GM06990 (cell line): ENCODE data around the gene TRIM60.

Experiments
- DNase-seq: peaks from one replicate; pipeline ENCODE4 v3.0.0-alpha.2; 2011; ENCODE audit not compliant: insufficient read length; ENCODE audit errors: extremely low read depth
- H3K27me3 ChIP-seq: replicated peaks from 2 replicates; pipeline ENCODE4 v1.6.0; 2011; ENCODE audit warnings: low read length; ENCODE audit not compliant: control insufficient read depth, insufficient read depth
- H3K36me3 ChIP-seq: 2 replicates; pipeline ENCODE4 v1.5.1; 2011; ENCODE audit warnings: low read length; ENCODE audit not compliant: control insufficient read depth, insufficient read depth
- H3K4me3 ChIP-seq: replicated peaks from 2 replicates; pipeline ENCODE4 v1.5.1; 2011; ENCODE audit warnings: low read depth, mild to moderate bottlenecking, control low read depth, low read length
- TF ChIP-seq, protein P1 (sequence below): IDR thresholded peaks from 2 replicates; pipeline ENCODE4 v1.5.1; 2011; ENCODE audit warnings: low read length, control low read depth, mild to moderate bottlenecking, inconsistent platforms; ENCODE audit not compliant: insufficient read depth, poor library complexity, severe bottlenecking

Gene TRIM60

DNA sequence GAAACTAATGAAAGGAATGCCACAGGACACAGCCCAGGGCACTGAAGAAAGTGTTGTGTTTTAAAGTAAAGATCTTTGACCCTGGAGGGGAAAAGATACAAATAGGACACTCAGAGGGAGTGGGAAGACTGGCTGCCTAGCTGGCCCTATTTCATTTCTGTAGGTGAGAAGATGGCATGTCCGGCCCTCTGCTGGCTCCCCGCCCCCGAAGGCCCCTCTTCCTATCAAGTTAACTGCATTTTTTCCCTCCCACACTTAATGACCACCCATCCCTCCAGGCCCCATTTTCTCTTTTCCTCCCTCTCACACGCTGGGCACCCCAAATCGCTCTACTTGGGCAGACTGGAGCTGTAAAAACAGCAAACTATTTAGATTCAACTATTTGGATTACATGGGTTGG is 16.4 kb downstream of the TRIM60 start:
- Histone ChIP-seq H3K36me3 (no peaks in the 10 kb centered on the region), H3K27me3 (no peaks in the 10 kb centered on the region), H3K4me3 (no peak overlapping the region)
- TF ChIP-seq, protein P1, sequence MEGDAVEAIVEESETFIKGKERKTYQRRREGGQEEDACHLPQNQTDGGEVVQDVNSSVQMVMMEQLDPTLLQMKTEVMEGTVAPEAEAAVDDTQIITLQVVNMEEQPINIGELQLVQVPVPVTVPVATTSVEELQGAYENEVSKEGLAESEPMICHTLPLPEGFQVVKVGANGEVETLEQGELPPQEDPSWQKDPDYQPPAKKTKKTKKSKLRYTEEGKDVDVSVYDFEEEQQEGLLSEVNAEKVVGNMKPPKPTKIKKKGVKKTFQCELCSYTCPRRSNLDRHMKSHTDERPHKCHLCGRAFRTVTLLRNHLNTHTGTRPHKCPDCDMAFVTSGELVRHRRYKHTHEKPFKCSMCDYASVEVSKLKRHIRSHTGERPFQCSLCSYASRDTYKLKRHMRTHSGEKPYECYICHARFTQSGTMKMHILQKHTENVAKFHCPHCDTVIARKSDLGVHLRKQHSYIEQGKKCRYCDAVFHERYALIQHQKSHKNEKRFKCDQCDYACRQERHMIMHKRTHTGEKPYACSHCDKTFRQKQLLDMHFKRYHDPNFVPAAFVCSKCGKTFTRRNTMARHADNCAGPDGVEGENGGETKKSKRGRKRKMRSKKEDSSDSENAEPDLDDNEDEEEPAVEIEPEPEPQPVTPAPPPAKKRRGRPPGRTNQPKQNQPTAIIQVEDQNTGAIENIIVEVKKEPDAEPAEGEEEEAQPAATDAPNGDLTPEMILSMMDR, result no peak
- no peak for DNase-seq

DNA sequence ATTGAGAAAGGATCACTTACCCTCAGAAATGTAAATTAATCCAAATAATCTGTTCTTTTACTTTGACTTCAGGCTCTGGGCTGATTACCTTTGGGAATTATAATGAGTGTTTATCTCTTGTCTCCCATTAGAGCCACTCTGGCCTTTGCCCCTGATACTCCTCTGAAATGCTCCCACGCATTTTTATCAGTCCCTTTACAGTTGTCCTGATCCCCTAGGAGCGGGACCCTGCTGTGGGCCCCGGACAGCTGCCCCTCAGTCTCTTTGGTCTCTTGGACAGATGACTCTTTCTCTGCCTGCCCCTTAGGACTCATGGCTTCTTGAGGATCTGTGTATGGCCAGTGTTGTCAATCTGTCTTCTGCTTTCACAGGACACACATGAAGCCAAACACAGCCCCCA is 20.8 kb downstream of the TRIM60 start:
- Histone ChIP-seq H3K27me3 (no peaks in the 10 kb centered on the region), H3K4me3 (no peak overlapping the region), H3K36me3 (no peaks in the 10 kb centered on the region)
- no peak for DNase-seq
- TF ChIP-seq, protein P1, result no peak

GRCh38 chr4:165053645-165054044 is 21.8 kb downstream of the TRIM60 start, which contains the start of gene TRIM75:
Gene TRIM75 (plus strand): TSS chr4:165053866. CDS start chr4:165059148, 5,282 bp downstream.
- no peak within 1 kb of the TSS for H3K4me3 ChIP-seq
- no peaks in the 10 kb centered on the region for H3K36me3 ChIP-seq
- no peak for DNase-seq
- TF ChIP-seq, protein P1, result no peak
- H3K27me3 ChIP-seq, result no peaks in the 10 kb centered on the region

- DNase-seq, result no peak
- no peaks in the 10 kb centered on the region for H3K27me3 ChIP-seq
- no peak overlapping the region for H3K4me3 ChIP-seq
- no peaks in the 10 kb centered on the region for H3K36me3 ChIP-seq
- TF ChIP-seq, protein P1, result no peak
These were observed 23.8 kb downstream of the TRIM60 start for GRCh38 chr4:165055601-165056000.

DNA sequence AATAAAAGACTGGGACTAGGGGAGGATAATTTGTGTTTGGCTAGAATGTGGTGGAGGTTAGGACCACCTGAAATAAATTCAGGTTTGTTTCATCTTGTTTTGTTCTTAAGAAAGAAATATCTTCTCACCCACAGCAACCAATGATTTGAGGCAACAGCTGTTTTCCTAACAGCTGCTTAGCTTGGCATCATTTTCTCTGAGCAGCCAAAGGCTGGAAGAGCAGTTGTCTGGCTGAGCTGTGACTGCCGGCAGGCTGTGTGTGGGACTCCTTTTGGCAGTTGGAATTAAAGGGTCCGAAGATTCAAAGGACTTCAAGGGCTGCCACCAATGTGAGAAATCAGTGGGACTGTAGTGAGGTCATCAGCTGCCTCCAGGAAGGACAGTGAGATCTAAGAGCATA is 26.9 kb downstream of the TRIM60 start:
- Histone ChIP-seq H3K4me3 (no peak overlapping the region), H3K36me3 (no peaks in the 10 kb centered on the region), H3K27me3 (no peaks in the 10 kb centered on the region)
- no peak for DNase-seq
- TF ChIP-seq, protein P1, result no peak

GRCh38 chr4:165059386-165059785 is 27.6 kb downstream of the TRIM60 start:
- no peak for DNase-seq
- Histone ChIP-seq H3K4me3 (no peak overlapping the region), H3K36me3 (no peaks in the 10 kb centered on the region), H3K27me3 (no peaks in the 10 kb centered on the region)
- TF ChIP-seq, protein P1, result no peak
